ENCODE data around the gene CCDC197.

- TF ChIP-seq CTCF (IDR thresholded peaks at IDR 0.05) (no peak), EZH2 (IDR thresholded peaks at IDR 0.05) (no peak), EZH2phosphoT487 (IDR thresholded peaks at IDR 0.05) (no peak)
Measured at GRCh38 chr14:93974833-93975232, 22.3 kb upstream of the CCDC197 start.

All from neural progenitor cell (in vitro differentiated cells).